CD4-positive, alpha-beta T cell treated with Interleukin-4 for 4 hours (primary cell): ENCODE measurements around the gene SYTL3.

Experiments
- DNase-seq: peaks from one replicate; pipeline ENCODE4 v3.0.0-alpha.2; 2020

The SYTL3 gene

GRCh38 chr6:158735009-158735408, 85.2 kb downstream of the SYTL3 start:
- no peak for DNase-seq

- no peak for DNase-seq
Measured at GRCh38 chr6:158737082-158737709, 87.3 kb downstream of the SYTL3 start.

- DNase-seq = no peak
Measured at GRCh38 chr6:158737710-158738615, 88.1 kb downstream of the SYTL3 start.

GRCh38 chr6:158739673-158740072, 89.8 kb downstream of the SYTL3 start:
- no peak for DNase-seq

GRCh38 chr6:158743033-158743651, 93.3 kb downstream of the SYTL3 start:
- no peak for DNase-seq

GRCh38 chr6:158744986-158745430, 95.2 kb downstream of the SYTL3 start:
- DNase-seq = no peak

GRCh38 chr6:158751224-158751623, 101.4 kb downstream of the SYTL3 start:
- DNase-seq = no peak

- DNase-seq = no peak
Measured at GRCh38 chr6:158751921-158752320, 102.1 kb downstream of the SYTL3 start.

GRCh38 chr6:158752613-158753012, 102.8 kb downstream of the SYTL3 start:
- no peak for DNase-seq

- no peak for DNase-seq
Measured at GRCh38 chr6:158753811-158754210, 104.0 kb downstream of the SYTL3 start.

GRCh38 chr6:158754738-158755137, 104.9 kb downstream of the SYTL3 start:
- DNase-seq = no peak

GRCh38 chr6:158755636-158756035, 105.8 kb downstream of the SYTL3 start:
- DNase-seq = no peak

GRCh38 chr6:158756126-158756525, 106.3 kb downstream of the SYTL3 start:
- no peak for DNase-seq

GRCh38 chr6:158756977-158757752, 107.3 kb downstream of the SYTL3 start:
- DNase-seq = no peak

GRCh38 chr6:158757753-158758090, 107.9 kb downstream of the SYTL3 start:
- no peak for DNase-seq

GRCh38 chr6:158758451-158758860, 108.6 kb downstream of the SYTL3 start:
- no peak for DNase-seq

GRCh38 chr6:158758941-158759479, 109.2 kb downstream of the SYTL3 start:
- DNase-seq = no peak

- no peak for DNase-seq
Measured at GRCh38 chr6:158759966-158760617, 110.2 kb downstream of the SYTL3 start.

GRCh38 chr6:158760618-158761250, 110.9 kb downstream of the SYTL3 start:
- no peak for DNase-seq

- DNase-seq = no peak
Measured at GRCh38 chr6:158761746-158762145, 111.9 kb downstream of the SYTL3 start.

GRCh38 chr6:158762787-158763433, 113.1 kb downstream of the SYTL3 start:
- DNase-seq = no peak
